ENCODE results near the gene FRRS1. TPM values are rescaled to one million over a fixed set of nuclear protein-coding genes. Genes with fewer than 3 reads are reported as not detected.
"Not testable (repeated sequence)": the region's sequence is repeated elsewhere in the genome, so short reads cannot be mapped to it uniquely, and the experiment has no call there.

The FRRS1 gene
- total RNA-seq, 4 donors from 2014 or later: 10.4 to 12.9 (median 11.3) TPM

DNA sequence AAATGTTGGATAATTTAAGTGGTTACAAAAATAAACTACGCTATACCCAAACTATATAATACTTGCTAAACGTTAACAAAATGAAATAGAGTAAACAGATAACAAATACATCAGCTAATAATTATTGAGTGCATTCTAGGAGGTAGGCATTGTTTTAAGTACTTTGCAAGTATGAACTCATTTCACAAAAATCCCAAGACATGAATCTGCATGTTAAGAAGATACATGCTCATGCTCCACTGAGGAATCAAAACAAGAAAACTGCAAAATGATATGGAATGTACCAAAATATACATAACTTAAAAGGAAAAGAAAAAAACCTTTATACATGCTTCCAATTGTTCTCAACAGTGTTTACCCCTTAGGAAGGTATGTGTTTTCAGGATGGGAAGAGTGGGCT, 2.5 kb downstream of the FRRS1 start:
- Histone ChIP-seq H3K36me3 (no peaks in the 10 kb centered on the region), H3K4me1 (peaks cover 8 to 19% of the 10 kb centered on the region in 2 donors), H3K27ac (no peak overlapping the region), H3K27me3 (no peaks in the 10 kb centered on the region), H3K9me3 (no peaks in the 10 kb centered on the region), H3K4me3 (replicated peaks in 1 of 3) (no peak overlapping the region)
- no peak for DNase-seq
- intact Hi-C loops (cut with DNase I): no loop called here
- 82 to 92% methylated on average over 2 of the region's 2 CpGs for WGBS, 2 donors
- no peak for TF ChIP-seq POLR2A (IDR thresholded peaks at IDR 0.05)
- TF ChIP-seq, protein P1, sequence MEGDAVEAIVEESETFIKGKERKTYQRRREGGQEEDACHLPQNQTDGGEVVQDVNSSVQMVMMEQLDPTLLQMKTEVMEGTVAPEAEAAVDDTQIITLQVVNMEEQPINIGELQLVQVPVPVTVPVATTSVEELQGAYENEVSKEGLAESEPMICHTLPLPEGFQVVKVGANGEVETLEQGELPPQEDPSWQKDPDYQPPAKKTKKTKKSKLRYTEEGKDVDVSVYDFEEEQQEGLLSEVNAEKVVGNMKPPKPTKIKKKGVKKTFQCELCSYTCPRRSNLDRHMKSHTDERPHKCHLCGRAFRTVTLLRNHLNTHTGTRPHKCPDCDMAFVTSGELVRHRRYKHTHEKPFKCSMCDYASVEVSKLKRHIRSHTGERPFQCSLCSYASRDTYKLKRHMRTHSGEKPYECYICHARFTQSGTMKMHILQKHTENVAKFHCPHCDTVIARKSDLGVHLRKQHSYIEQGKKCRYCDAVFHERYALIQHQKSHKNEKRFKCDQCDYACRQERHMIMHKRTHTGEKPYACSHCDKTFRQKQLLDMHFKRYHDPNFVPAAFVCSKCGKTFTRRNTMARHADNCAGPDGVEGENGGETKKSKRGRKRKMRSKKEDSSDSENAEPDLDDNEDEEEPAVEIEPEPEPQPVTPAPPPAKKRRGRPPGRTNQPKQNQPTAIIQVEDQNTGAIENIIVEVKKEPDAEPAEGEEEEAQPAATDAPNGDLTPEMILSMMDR (IDR thresholded peaks at IDR 0.05): no peak

DNA sequence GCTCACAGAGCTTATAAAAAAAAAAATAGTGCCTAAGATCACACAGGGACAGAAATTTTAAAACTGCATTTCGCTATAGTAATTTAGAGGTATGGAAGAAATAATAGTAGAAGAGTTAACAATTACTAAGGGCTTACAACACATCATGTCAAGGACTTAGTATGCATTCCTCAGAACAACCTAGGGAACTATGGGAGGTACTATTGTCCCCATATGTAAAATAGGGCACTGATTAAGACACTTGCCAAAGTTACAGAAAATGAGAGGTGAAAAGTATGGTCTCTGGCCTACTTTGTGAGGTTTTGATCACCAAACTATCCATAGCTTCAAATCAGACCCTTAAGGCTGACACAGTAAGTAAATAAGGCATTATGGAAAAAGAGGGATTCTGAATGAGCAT, 4.7 kb downstream of the FRRS1 start:
- Histone ChIP-seq H3K27ac (no peak overlapping the region), H3K4me1 (peaks cover under 1 to 16% of the 10 kb centered on the region in 2 donors), H3K36me3 (no peaks in the 10 kb centered on the region), H3K9me3 (no peaks in the 10 kb centered on the region), H3K27me3 (no peaks in the 10 kb centered on the region), H3K4me3 (replicated peaks in 1 of 3) (no peak overlapping the region)
- DNase-seq: no peak
- TF ChIP-seq POLR2A (IDR thresholded peaks at IDR 0.05): no peak
- TF ChIP-seq, protein P1 (IDR thresholded peaks at IDR 0.05): no peak
- intact Hi-C loops (cut with DNase I): no loop called here
- WGBS, 2 donors: 90 to 92% methylated on average over 1 of the region's 1 CpG

DNA sequence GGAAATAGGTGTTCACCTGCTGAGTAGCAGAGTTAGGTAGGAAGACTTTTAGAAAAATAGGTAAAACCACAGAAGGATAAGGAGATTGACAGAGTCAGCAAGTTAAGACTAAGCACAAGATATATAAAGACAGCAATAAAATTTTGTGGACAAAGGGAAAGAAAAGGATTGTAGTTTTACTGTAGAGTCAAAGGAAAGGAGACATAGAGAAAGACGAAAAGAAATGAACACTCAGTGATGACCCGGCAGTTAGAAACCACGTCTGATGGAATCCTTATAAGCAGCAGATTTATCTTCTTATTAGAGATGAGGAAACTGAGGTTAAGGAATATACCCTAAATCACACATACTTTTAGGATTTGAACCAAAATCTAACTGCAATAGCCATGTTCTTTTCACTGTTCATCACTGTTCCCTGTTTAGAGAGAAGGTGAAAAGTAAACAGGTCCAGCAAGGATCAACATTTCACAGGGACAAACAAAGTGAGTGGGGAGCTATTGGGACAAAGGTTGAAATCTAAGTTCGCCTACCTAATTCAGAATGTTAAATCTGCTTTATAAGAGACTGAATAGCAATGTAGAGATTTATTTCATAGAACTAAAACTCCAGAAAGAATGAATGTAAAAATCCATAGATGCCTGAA, 6.8 kb downstream of the FRRS1 start:
- Histone ChIP-seq H3K27me3 (no peaks in the 10 kb centered on the region), H3K36me3 (no peaks in the 10 kb centered on the region), H3K4me3 (replicated peaks in 1 of 3) (no peak overlapping the region), H3K27ac (no peak overlapping the region), H3K4me1 (peaks cover 0 to 5% of the 10 kb centered on the region in 2 donors), H3K9me3 (no peaks in the 10 kb centered on the region)
- 83 to 92% methylated on average over 4 of the region's 4 CpGs for WGBS, 2 donors
- TF ChIP-seq, protein P1 (IDR thresholded peaks at IDR 0.05): no peak
- no peak for TF ChIP-seq POLR2A (IDR thresholded peaks at IDR 0.05)
- intact Hi-C loops (cut with DNase I): no loop called here
- no peak for DNase-seq

DNA sequence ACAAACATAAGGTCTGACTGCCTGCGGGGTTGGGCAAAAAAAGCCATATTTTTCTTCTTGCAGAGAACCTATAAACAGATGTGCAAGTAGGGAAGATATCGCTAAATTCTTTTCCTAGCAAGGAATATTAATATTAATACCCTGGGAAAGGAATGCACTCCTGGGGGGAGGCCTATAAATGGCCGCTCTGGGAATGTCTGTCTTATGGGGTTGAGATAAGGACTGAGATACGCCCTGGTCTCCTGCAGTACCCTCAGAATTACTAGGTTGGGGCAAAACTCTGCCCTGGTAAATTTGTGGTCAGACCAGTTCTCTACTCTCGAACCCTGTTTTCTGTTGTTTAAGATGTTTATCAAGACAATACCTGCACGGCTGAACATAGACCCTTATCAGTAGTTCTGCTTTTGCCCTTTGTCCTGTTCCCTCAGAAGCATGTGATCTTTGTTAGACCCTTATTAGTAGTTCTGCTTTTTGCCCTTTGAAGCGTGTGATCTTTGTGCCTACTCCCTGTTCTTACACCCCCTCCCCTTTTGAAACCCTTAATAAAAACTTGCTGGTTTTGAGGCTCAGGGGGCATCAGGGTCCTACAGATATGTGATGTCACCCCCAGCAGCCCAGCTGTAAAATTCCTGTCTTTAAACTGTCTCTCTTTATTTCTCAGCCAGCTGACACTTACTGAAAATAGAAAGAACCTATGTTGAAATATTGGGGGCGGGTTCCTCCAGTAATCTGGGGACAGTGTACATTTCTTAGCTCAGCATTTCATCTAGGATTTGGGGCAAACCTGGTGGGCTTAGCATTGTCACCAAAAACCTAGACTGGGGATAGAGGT, 7.5 kb downstream of the FRRS1 start:
- H3K4me3 ChIP-seq (replicated peaks in 1 of 3); intact Hi-C loops (cut with DNase I); H3K9me3 ChIP-seq; H3K27ac ChIP-seq; DNase-seq; H3K27me3 ChIP-seq; H3K36me3 ChIP-seq; H3K4me1 ChIP-seq: not testable (repeated sequence)
- 90% methylated on average over 8 of the region's 8 CpGs for WGBS, 2 donors

DNA sequence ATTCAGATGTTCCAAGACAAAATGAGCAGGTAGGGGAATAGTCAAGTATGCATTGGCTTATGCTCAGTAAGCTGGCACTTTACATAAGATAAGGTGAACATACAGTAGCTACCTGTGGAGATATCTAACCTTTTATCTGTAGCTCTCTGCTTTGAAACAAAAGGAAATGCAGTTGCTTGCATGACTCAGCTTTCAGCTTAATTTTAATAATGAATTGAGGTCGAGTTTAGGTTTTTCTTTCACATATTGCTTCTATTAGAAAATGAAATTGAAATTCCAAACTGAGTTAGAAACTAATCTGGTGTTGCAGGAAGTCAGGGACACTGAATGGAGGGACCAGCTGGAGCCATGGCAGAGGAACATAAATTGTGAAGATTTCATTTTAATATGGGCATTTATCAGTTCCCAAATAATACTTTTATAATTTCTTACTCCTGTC, 8.3 kb downstream of the FRRS1 start:
- 26 to 49% methylated on average over 1 of the region's 1 CpG for WGBS, 2 donors

More for the DNA sequence above, 8.3 kb downstream of the FRRS1 start:
- Histone ChIP-seq H3K9me3 (no peaks in the 10 kb centered on the region), H3K4me3 (replicated peaks in 1 of 3) (no peak overlapping the region), H3K36me3 (no peaks in the 10 kb centered on the region), H3K4me1 (peaks cover 0 to 2% of the 10 kb centered on the region in 2 donors), H3K27ac (peak overlapping the region in 1 of 3 donors; percentile 11), H3K27me3 (no peaks in the 10 kb centered on the region)
- intact Hi-C loops (cut with DNase I): no loop called here
- TF ChIP-seq, protein P1 (IDR thresholded peaks at IDR 0.05): no peak
- no peak for TF ChIP-seq POLR2A (IDR thresholded peaks at IDR 0.05)
- no peak for DNase-seq
